Right lung (tissue), 10 donors: Measurements from ENCODE around the gene UBE2E2. TPM values are rescaled to one million over a fixed set of nuclear protein-coding genes. Genes with fewer than 3 reads are reported as not detected.
"Not testable (repeated sequence)": the region's sequence is repeated elsewhere in the genome, so short reads cannot be mapped to it uniquely, and the experiment has no call there.

Source experiments
- DNase-seq, 2 donors: peaks; one replicate each; pipeline ENCODE4 v3.0.0-alpha.2; 2013
- long read RNA-seq, 8 donors: transcript quantifications; one replicate each; lab custom pipeline, GENCODE V29; 2026
- polyA plus RNA-seq, 5 donors: library from polyadenylated mRNA; unstranded; fragments of 120-200 nt; gene quantifications; one replicate each; pipeline versions ENCODE4 v1.2.1 to v1.2.3, GENCODE V29; 2013; ENCODE audit warnings: inconsistent platforms in 1 of 5, low replicate concordance in 1 of 5; ENCODE audit not compliant: insufficient read length in 5 of 5, insufficient read depth in 1 of 5

Gene UBE2E2
- polyA plus RNA-seq: 10 to 100 TPM; 39.8 to 58.8 (median 52.1) TPM
- long read RNA-seq, donor 1, partial matches to known transcripts: 63 of 64 reads
- long read RNA-seq, donor 1, other reads (novel, unspliced or antisense): 0 of 64 reads
- long read RNA-seq, donor 2, partial matches to known transcripts: 15 of 16 reads
- long read RNA-seq, donor 2, other reads (novel, unspliced or antisense): 0 of 16 reads
- long read RNA-seq, donor 3, partial matches to known transcripts: 49 of 49 reads
- long read RNA-seq, donor 3, other reads (novel, unspliced or antisense): 0 of 49 reads
- long read RNA-seq, donor 4, partial matches to known transcripts: 45 of 45 reads
- long read RNA-seq, donor 4, other reads (novel, unspliced or antisense): 0 of 45 reads
- long read RNA-seq, donor 5, partial matches to known transcripts: 16 of 18 reads
- long read RNA-seq, donor 5, other reads (novel, unspliced or antisense): 0 of 18 reads
- long read RNA-seq, donor 6, partial matches to known transcripts: 67 of 67 reads
- long read RNA-seq, donor 6, other reads (novel, unspliced or antisense): 0 of 67 reads
- long read RNA-seq, donor 7, partial matches to known transcripts: 21 of 21 reads
- long read RNA-seq, donor 7, other reads (novel, unspliced or antisense): 0 of 21 reads
- long read RNA-seq, donor 8, partial matches to known transcripts: 21 of 21 reads
- long read RNA-seq, donor 8, other reads (novel, unspliced or antisense): 0 of 21 reads

- peak; percentile 56 to 58 for DNase-seq
Measured at GRCh38 chr3:23202921-23203707, at the start of gene UBE2E2. Gene UBE2E2 (plus strand): TSS chr3:23203327.

GRCh38 chr3:23153436-23153835, 49.7 kb upstream of the UBE2E2 start:
- DNase-seq: no peak

GRCh38 chr3:23157331-23157730, 45.8 kb upstream of the UBE2E2 start:
- DNase-seq: peak in 1 of 2 donors; percentile 2

GRCh38 chr3:23159929-23160328, 43.2 kb upstream of the UBE2E2 start:
- no peak for DNase-seq

- no peak for DNase-seq
Measured at GRCh38 chr3:23161308-23161707, 41.8 kb upstream of the UBE2E2 start.

- DNase-seq: no peak
Measured at GRCh38 chr3:23161896-23162570, 41.1 kb upstream of the UBE2E2 start.

GRCh38 chr3:23162934-23163333, 40.2 kb upstream of the UBE2E2 start:
- no peak for DNase-seq

- DNase-seq: no peak
Measured at GRCh38 chr3:23164746-23165145, 38.4 kb upstream of the UBE2E2 start.

- DNase-seq: no peak
Measured at GRCh38 chr3:23165571-23165970, 37.6 kb upstream of the UBE2E2 start.

- DNase-seq: no peak
Measured at GRCh38 chr3:23166276-23166675, 36.9 kb upstream of the UBE2E2 start.

- DNase-seq: no peak
Measured at GRCh38 chr3:23166845-23167244, 36.3 kb upstream of the UBE2E2 start.

- DNase-seq: no peak
Measured at GRCh38 chr3:23169551-23169950, 33.6 kb upstream of the UBE2E2 start.

GRCh38 chr3:23170291-23170690, 32.8 kb upstream of the UBE2E2 start:
- no peak for DNase-seq

GRCh38 chr3:23172059-23172458, 31.1 kb upstream of the UBE2E2 start:
- DNase-seq: no peak

- peak; percentile 45 to 53 for DNase-seq
Measured at GRCh38 chr3:23174426-23175039, 28.6 kb upstream of the UBE2E2 start.

- DNase-seq: no peak
Measured at GRCh38 chr3:23175341-23176083, 27.6 kb upstream of the UBE2E2 start.

- not testable (repeated sequence) for DNase-seq
Measured at GRCh38 chr3:23176839-23177238, 26.3 kb upstream of the UBE2E2 start.

- DNase-seq: no peak
Measured at GRCh38 chr3:23182996-23183513, 20.1 kb upstream of the UBE2E2 start.

- DNase-seq: peak in 1 of 2 donors; percentile 9
Measured at GRCh38 chr3:23183731-23184130, 19.4 kb upstream of the UBE2E2 start.

- no peak for DNase-seq
Measured at GRCh38 chr3:23185861-23186260, 17.3 kb upstream of the UBE2E2 start.
